ENCODE results near the gene AOAH.

The AOAH gene

DNA sequence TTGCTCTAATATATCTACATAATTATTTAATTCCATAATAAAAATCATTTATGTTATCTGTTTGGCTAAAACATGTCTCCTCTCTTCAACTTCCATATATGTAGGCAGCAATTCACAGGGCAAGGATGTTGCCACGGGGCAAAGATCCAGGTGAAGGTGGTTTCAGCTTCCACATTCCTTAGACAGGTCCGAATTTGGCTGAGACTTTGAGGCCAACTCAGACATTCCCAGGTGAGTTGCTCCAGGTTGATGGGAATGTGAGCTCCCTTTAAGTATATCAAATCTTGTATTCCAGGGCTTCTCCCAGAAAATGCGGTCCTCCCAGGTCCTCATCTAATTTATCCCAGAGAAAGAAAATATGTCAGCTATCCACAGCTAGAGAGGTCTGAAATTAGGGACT is 15.1 kb upstream of the AOAH start:
- TF ChIP-seq, protein P1, sequence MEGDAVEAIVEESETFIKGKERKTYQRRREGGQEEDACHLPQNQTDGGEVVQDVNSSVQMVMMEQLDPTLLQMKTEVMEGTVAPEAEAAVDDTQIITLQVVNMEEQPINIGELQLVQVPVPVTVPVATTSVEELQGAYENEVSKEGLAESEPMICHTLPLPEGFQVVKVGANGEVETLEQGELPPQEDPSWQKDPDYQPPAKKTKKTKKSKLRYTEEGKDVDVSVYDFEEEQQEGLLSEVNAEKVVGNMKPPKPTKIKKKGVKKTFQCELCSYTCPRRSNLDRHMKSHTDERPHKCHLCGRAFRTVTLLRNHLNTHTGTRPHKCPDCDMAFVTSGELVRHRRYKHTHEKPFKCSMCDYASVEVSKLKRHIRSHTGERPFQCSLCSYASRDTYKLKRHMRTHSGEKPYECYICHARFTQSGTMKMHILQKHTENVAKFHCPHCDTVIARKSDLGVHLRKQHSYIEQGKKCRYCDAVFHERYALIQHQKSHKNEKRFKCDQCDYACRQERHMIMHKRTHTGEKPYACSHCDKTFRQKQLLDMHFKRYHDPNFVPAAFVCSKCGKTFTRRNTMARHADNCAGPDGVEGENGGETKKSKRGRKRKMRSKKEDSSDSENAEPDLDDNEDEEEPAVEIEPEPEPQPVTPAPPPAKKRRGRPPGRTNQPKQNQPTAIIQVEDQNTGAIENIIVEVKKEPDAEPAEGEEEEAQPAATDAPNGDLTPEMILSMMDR (IDR thresholded peaks at IDR 0.05): no peak
- no peak overlapping the region for H3K27ac ChIP-seq
- H3K4me3 ChIP-seq: no peak overlapping the region
- DNase-seq (ENCODE audit: low spot score): no peak

DNA sequence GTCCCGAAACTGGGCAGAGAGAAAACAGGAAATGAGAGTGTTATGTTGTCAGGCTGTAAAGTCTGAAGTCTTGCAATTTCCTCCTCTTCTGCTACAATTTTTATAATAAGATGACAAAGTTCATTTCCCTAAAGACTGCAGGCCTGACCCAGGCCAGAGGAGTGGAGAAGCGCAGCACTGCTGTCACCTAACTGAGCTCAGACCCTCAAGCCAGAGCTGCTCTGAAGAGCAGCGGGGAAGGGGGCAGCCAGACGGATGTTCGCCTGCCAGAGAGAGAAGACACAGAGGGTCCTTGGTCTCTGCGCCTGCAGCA is 12.6 kb upstream of the AOAH start:
- H3K27ac ChIP-seq: peak overlapping the region in 1 of 2 donors; percentile 66
- H3K4me3 ChIP-seq: no peak overlapping the region
- TF ChIP-seq, protein P1 (IDR thresholded peaks at IDR 0.05): no peak
- no peak for DNase-seq (ENCODE audit: low spot score)

DNA sequence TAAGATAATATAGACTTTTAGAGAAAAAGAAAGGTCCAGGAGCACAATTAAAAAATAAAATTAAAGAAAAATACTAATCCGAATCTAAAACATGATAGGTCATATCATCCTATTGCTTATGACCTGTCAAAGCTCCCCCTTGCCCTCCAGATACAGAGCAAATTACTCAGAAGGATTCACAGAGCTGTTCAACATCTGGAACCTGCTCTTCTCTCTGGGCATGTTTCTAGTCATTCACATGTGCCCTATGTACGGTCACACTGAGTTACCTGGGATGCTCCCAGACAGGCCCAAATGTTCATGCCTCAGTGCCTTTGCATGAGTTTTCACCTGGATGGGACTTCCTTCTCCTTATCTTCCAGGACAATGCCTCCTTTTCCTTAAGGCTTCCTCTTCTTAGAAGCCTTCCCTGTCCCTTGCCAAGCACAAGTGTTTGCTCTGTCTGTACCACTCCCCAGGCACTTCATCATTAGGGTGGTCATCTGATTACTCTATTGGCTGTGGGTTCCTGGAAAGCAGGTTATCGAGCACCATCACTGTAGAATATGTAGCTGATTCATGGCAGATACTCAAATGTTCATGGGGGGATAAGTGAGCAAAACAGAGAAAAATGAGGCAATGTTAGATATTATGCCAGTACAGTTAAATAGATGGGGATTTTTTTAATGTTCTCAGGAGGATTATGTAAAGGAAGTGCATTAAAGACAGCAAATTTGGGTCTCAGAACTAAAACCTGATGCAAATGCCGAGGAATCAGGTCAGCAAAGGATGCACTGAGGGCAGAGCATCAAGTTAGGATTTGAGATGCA is 12.0 kb upstream of the AOAH start:
- TF ChIP-seq, protein P1 (IDR thresholded peaks at IDR 0.05): no peak
- Histone ChIP-seq H3K4me3 (no peak overlapping the region), H3K27ac (no peak overlapping the region)
- no peak for DNase-seq (ENCODE audit: low spot score)

DNA sequence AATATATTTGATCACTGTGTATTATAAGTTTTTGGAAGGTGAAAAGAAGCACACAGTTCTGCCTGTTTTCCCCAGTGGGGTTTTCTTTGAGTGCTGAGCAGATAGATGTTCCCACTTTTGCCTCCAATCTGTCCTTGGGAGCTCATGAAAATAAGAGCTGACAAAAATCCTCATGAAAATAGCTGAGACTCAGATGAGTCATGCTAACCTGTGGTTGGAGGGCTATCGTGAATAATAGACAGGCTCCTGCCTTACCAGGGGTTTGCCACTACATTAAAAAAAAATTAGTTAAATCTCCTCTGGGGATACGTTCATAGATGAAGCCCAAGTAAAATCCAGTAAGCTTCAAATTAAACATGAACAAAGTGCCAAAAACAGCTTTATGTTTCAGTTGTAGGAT is 10.9 kb upstream of the AOAH start:
- DNase-seq (ENCODE audit: low spot score): no peak
- Histone ChIP-seq H3K4me3 (no peak overlapping the region), H3K27ac (no peak overlapping the region)
- TF ChIP-seq, protein P1 (IDR thresholded peaks at IDR 0.05): no peak

DNA sequence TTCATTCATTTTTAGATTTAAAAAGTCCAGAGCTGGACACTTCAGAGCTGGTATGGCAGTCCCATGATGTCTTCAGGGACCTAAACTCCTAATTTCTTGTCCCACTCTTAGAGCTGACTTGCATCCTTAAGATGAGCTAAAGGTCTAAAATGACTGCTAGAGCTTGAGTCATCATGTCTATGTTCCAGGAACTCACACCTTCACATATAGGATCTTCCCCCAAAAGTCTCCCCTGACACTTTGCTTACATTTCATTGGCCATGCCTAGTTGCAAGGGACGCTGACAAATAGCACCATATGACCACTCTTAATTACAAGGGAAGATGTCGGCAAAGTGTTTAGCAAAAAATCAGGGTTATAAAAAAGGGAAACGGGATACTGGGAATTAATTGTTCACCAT is 10.4 kb upstream of the AOAH start:
- TF ChIP-seq, protein P1 (IDR thresholded peaks at IDR 0.05): no peak
- no peak for DNase-seq (ENCODE audit: low spot score)
- H3K27ac ChIP-seq: no peak overlapping the region
- H3K4me3 ChIP-seq: no peak overlapping the region

DNA sequence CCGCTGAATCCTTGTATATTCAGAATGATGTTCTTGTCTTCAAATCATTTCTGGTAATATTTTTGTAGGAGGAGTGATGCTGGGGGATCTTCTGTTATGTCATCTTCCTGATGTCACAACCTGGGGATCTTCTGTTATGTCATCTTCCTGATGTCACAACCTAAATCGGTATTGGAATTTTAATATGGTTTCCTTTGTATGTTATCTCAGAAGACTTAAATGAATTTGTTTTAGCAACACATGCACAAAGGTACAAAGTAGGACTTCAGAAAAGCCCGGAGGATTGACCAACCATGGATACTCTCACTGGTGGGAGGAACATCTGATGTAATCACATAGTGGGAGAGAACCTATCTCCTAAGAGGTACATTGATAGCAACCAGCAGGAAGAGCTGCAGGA is 9.1 kb upstream of the AOAH start:
- TF ChIP-seq, protein P1 (IDR thresholded peaks at IDR 0.05): no peak
- no peak overlapping the region for H3K4me3 ChIP-seq
- no peak for DNase-seq (ENCODE audit: low spot score)
- H3K27ac ChIP-seq: no peak overlapping the region

DNA sequence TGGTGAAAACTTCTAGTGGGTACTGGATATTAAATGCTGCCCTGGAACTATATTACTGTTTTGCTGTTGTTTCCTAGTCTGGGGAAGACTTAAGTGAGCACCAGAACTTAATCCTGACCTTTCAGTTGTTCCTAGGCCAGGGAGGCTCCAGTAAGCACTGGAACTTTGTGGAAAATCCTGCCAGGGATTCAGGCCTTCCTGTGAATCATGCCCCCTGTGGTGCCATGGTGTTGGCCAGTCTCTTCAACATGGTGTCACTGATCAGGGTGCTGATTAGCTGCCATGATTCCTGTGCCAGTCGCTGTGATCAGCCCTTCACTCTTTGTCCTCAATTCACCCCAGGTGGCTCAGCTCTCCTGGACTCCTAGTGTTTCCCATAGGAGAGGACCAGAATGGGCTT is 8.5 kb upstream of the AOAH start:
- no peak for DNase-seq (ENCODE audit: low spot score)
- Histone ChIP-seq H3K4me3 (no peak overlapping the region), H3K27ac (no peak overlapping the region)
- TF ChIP-seq, protein P1 (IDR thresholded peaks at IDR 0.05): no peak

Data from coronary artery (tissue), 2 donors.